Endometrial microvascular endothelial cells (primary cell): ENCODE measurements around the gene IFNW1. TPM values are rescaled to one million over a fixed set of nuclear protein-coding genes. Genes with fewer than 3 reads are reported as not detected.

Experiments
- in situ Hi-C: cut with HindIII; loops from 2 replicates; pipeline ENCODE4 v1.10.0; 2017; ENCODE audit warnings: low sequenced_read_pairs, low pct_unique_long_range_greater_than_20kb; ENCODE audit errors: inconsistent ontology term
- total RNA-seq: library from RNA; depleted of rRNA; stranded (reverse); fragments of >200 nt; gene quantifications from one replicate; pipeline ENCODE4 v1.2.3, GENCODE V29; 2015; ENCODE audit errors: inconsistent ontology term

IFNW1 gene
- total RNA-seq, 1 donor from 2014 or later, result not detected

DNA sequence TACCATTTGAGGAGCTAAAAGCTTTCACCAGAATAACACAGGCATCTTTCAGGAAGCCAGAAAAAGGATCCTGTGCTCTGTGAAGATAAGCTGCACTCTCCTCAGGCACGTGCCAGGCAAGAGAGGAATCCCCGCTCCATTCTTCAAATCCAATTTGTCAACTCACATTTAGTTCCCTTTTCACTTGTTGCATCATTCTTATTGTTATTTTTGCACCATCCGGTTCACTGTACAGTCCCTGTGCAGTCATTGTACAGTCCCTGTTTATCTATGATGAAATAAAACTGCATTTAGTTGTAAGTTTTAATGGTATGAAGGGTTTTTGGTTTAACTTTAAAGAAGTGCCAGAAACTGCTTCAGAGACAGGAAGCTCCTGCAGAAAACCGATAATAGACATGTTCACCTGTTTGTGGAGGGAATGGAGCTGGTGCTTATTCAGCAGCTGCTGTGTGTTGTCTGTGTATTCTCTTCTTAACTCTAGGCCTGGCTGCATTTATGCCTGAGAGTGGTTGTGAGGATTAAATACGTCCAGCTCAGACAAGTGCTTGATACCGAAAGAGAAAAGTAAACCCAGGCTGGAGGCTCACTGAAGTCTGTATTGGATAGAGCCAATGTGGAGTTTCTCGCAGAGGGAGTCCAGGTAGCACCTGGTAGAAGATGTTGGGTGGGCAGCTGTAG is 22.4 kb downstream of the IFNW1 start:
- in situ Hi-C loops, result no loop called here

DNA sequence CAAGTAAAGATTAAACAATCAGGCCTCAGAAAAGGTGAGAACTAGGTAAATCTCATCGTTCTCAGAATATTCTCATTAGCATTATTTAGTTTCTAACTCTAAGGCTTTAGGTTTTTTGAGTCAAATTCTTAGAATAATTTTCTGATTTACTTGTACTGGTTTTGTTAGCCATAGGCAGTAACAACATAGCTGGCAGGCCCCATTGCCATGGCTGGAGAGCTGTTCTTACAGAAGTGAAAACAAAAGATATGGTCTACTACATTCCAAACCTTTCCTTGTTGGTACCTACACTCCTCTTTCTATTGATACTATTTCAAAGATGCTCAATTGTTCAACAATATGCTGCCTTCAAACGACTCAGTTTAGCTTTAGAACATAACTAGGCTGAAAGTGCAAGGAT is 27.3 kb downstream of the IFNW1 start:
- in situ Hi-C loops, result no loop called here

DNA sequence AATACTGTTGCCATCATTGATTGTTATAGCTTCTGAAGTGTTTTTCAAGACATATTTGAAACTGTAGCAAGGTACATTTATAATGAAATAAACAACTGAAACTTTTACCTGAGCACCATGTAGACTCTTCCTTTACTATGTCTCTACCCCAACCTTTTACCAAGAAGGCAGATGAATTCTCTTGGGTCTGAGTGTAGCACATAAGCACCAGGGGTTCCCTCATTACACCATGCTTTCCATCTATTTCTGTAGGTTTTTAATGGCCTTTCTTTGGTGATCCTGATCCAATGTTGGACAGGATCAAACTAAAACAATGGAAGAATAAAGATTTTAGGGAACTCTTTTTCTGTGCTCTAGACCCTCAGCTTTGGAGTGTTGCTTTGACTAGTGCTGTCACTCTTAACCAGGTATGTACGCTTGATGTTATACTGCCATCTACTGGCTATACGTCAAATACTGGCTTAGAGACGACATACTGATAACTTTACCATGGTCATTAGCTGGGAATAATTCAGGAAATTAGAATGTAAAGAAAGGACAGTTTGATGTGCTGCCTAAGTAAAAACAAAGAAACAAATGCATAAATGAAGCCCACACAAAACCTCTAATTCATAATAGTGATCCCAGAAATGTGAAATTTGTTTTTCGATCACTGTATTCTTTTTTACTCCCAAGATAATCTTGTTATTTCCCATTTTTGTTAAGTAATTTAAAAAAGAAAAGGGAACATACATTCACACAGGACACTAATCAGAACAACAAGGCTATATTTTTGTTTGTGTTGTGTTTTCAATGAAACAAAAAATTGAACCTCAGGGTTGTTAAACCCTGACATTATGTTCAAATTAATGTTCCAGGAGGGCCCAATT is 30.7 kb downstream of the IFNW1 start:
- in situ Hi-C loops, result no loop called here

DNA sequence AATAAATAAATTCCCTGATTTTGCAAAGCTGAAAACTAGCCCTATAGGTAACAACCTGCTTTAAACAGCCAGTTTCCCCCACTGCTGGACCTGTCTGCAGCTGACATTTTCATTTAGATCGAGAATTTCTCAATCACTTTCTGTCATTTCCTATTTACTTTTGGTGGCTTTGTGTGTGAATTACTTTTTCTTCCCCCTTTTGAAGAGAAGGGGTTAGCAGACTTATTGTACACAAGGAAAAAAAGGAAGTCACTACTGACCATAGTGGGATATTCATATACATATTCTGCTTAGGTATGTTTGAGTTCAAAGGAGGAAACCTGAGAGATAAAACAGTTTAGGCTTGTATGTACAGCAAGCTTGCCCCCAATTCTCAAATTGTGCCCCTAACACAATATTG is 36.8 kb downstream of the IFNW1 start:
- in situ Hi-C loops, result no loop called here

DNA sequence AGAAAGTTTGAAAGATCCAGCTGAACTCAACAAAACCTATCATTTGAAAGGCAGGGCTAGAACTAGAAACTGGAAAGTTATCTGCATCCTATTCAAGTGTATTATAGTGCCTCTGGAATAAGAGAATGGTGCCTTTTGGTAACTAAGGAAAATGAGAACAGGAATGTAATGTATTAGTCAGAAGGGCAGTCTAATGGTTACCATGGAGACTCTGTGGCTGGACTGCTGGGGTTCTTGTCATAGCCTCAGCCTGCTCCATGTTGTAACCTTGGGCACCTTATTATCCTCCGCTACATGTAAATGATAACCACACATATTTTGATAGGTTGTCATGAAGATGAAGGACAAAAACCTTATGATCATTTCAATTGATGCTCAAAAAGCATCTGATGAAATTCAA is 39.3 kb downstream of the IFNW1 start:
- in situ Hi-C loops, result no loop called here

DNA sequence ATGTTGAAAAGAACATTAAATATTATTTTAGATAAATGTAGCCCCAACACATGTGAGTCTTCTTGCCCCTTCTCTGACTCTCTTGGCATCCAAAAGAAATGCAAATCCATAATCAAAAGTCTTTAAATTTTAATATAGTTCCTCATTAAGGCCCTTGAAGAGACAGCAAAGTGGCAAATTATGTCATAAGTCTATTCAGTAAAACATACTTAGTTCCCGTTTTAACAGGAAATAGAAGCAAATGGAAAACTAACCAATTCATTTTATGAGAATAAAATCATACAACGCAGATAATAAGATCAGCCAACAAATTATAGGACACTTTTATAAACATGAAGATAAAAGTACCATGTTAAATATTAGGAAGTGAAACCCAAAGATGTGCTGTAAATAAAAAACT is 43.8 kb downstream of the IFNW1 start:
- in situ Hi-C loops, result no loop called here

DNA sequence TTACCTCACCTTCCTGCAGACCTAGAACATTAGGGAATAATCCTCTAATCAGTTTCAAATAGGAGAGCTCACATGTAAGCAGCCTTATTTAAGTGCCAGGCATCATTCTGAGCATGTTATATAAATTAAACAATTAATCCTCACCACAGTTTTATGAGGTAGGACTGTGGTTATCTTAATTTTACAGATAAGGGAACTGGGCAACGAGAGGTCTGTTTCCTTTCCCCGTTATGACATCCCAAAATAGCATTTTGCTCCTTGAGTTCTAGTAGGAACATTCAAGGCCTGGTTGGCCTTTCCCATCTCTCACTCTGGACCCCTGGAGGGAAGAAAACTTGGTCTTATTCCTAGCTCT is 44.8 kb downstream of the IFNW1 start:
- in situ Hi-C loops, result no loop called here

DNA sequence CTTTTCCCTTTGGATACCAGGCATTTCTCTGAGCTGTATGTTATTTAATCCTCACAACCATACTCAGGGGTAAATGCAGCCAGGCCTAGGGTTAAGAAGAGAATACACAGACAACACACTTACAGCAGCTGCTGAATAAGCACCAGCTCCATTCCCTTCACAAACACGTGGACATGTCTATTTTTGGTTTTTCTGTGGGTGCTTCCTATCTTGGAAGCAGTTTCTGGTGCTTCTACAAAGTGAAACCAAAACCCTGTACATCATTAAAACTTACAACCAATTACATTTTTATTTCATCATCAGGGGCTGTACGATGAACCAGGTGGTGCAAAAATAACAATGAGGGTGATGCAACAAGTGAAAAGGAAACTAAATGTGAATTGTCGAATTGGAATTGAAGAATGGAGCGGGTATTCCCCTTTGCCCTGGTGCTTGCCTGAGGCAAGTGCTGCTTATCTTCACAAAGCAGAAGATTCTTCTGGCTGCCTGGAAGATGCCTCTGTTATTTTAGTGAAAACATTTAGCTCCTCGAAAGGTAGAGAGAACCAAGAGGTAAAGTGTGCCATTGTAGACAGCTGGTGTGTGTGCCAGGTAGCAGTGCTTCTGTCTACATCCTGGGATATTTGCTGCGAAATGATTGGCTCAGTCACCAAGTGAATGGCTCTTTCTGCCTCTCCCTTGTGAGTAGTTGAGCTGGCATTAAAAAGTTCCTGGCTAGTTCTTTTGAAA is 45.3 kb downstream of the IFNW1 start:
- in situ Hi-C loops, result no loop called here

DNA sequence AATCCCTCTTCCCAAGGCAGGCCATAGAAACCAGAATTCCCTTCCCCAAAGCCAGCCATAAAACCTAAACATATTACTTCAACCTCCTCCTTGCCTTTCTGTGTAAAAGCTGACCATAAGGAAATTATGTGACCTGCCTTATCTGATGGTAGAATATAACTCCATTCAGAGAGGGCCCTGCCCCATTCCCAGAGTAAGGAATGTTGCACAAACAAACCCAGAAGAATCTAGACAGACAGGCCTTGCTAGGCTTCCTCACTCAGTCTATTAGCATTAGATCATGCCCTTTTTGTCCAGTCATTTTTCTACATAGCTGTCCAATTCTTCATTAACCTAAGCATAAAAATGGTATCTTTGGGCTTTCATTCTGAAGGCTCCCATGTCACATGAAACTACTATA is 46.1 kb downstream of the IFNW1 start:
- in situ Hi-C loops, result no loop called here

Other genes with a start within 250 kb of the IFNW1 start
- 2.0 TPM for gene HACD4, start 110.2 kb downstream of the IFNW1 start, total RNA-seq
- not detected for gene IFNB1, start 63.9 kb downstream of the IFNW1 start, total RNA-seq
- gene IFNA21, start 24.8 kb upstream of the IFNW1 start, total RNA-seq, result not detected
- gene IFNA4, start 45.8 kb upstream of the IFNW1 start, total RNA-seq, result not detected
- not detected for gene IFNA7, start 60.4 kb upstream of the IFNW1 start, total RNA-seq
- not detected for gene IFNA10, start 65.3 kb upstream of the IFNW1 start, total RNA-seq
- gene IFNA16, start 75.5 kb upstream of the IFNW1 start, total RNA-seq, result not detected
- not detected for gene IFNA17, start 86.4 kb upstream of the IFNW1 start, total RNA-seq
- not detected for gene IFNA14, start 98.2 kb upstream of the IFNW1 start, total RNA-seq
- gene IFNA5, start 163.5 kb upstream of the IFNW1 start, total RNA-seq, result not detected
- gene KLHL9, start 193.6 kb upstream of the IFNW1 start, total RNA-seq, result 35.3 TPM
- gene IFNA6, start 209.1 kb upstream of the IFNW1 start, total RNA-seq, result not detected
- not detected for gene IFNA13, start 226.2 kb upstream of the IFNW1 start, total RNA-seq
- gene IFNA2, start 243.6 kb upstream of the IFNW1 start, total RNA-seq, result not detected